Stimulated activated CD4-positive, alpha-beta T cell treated with anti-CD3 and anti-CD28 coated beads, Interleukin-1b, Interleukin-23, amount 100 ng/mL, for 48 hours (primary cell): ENCODE measurements around the gene AMZ1.

ENCODE experiments used
- DNase-seq: peaks from one replicate; pipeline ENCODE4 v3.0.0-alpha.2; 2020

The AMZ1 gene

DNA sequence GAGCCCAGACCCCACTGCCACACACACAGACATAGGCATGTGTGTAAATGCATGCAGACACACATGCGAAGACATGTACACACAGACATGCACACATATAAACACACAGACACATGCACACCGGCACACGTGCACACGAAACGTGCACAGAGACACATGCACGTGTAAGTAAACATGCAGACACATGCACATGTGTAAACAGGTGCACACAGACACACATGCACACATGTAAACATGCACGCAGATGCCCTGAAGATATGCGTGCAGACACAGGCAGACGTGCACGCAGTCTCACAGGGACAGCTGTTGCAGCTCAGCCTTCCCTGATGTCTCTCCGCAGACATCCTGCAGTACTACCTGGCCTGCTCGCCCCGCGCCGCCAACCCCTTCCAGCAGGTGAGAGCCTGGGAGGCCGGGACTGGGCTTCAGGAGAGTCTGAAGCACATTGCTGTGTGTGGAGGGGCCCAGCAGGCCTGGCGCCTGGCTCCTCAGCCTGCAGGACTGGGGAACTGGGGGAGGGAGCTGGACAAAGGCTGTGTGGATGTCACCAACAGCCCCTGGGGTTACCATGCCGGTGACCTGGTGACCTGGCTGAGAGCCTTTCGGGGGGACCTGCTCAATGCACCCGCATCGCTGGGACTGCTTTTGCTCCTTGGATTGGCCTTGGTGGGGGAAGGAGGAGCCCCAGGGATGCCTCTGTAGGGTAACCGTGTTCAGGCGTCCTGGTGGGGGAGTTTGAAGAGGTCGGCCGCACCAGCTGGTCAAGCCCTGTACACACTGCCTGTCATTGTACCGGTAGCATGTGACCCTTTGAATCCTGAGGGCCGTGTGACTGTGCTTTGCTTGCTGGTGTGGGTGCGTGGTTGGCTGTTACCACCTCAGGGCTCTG is 35.9 kb upstream of the AMZ1 start:
- DNase-seq = no peak

DNA sequence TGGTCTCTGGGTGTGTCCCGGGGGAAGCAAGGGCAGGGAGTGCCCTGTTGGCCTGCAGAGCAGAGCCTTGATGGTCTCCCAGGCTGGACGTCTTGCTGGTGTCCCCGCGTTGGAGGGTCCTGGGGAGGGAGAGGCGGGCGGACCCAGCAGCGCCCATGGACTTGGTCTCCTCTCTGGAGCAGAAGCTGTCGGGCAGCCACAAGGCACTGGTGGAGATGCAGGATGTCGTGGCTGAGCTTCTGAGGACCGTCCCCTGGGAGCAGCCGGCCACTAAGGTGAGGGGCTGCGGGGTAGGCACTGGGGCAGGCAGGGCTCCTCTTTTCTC is 35.3 kb upstream of the AMZ1 start:
- DNase-seq = no peak

DNA sequence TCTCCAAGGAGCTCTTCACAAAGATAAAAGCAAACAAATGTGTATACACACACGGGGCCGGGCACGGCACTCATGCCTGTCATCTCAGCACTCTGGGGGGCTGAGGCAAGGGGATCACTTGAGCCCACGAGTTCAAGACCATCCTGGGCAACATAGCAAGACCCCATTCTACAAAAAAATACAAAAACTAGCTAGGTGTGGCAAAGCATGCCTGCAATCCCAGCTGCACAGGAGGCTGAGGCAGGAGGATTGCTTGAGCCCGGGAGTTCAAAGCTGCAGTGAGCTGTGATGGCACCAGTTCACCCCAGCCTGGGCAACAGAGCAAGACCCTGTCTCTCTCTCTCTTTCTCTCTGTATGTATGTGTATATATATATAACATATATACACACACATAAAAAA is 33.9 kb upstream of the AMZ1 start:
- no peak for DNase-seq

DNA sequence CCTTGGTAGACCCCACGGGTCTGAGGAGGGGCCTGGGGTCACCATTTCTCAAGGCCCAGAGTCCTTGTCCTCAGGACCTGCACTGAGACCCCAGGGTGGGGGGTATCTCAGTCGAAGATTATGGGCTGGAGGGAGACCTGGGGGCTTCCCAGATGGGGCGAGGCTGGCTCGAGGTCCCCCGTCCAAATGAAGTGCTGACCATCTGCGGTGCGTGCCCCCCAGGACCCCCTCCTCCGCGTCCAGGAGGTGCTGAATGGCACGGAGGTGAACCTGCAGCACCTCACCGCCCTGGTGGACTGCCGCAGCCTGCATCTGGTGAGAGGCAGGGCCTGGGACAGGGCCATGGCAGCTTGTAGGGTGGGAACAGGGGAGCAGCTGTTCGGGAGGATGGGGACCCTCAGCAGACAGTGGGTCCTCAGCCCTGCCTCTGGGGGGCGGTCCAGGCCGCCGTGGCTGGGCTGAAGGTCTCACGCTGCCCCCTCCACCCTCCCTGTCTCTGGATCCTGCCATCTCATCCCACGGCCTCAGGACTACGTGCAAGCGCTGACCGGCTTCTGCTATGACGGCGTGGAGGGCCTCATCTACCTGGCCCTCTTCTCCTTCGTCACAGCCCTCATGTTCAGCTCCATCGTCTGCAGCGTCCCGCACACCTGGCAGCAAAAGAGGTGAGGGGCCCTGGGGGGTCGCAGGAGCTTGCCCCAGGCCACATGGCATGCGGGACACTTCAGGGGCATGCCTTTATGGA is 32.0 kb upstream of the AMZ1 start:
- no peak for DNase-seq

DNA sequence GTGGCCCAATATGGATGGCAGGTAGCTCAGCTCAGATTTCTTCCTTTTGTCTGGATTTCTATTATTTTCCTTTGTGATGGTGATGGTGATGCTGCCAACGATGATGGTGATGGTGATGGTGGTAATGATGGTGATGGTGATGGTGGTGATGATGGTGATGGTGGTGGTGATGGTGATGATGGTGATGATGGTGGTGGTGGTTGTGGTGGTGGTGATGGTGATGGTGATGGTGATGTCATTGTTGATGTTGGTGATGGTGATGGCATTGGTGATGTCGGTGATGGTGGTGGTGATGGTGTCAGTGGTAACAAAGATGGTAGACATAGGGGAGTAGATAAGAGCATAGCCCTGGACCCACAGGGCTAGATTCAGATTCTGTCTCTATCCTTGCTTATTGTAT is 30.8 kb upstream of the AMZ1 start:
- DNase-seq = no peak

DNA sequence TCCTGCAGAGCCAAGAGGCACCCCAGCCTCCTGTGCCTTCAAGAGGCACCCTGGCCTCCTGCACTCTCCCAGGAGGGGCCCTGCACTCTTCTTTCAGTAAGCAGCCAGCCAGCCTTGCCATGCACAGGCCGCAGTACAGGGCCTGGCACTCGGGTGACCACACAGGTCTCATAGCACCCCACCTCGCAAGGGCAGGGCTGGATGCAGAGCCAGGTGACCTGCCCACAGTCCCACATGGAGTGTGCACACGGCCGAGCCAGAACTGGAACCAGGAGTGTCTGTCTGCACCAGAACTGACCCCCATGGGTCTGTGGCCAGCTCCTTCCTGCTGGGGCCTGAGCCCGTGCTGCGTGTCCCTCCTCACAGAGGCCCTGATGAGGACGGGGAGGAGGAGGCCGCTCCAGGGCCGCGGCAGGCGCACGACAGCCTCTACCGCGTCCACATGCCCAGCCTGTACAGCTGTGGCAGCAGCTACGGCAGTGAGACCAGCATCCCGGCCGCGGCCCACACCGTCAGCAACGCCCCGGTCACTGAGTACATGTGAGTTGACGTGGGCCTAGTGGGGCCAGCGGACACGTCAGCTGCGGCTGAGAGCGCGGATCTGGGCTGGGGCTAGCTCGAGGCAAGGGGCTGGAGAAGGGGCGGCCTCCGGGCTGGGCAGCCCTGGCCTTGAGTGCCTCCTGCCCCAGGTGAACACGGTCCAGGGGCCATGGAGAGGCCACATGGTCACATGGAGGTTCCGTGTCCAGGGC is 29.9 kb upstream of the AMZ1 start:
- DNase-seq = no peak

DNA sequence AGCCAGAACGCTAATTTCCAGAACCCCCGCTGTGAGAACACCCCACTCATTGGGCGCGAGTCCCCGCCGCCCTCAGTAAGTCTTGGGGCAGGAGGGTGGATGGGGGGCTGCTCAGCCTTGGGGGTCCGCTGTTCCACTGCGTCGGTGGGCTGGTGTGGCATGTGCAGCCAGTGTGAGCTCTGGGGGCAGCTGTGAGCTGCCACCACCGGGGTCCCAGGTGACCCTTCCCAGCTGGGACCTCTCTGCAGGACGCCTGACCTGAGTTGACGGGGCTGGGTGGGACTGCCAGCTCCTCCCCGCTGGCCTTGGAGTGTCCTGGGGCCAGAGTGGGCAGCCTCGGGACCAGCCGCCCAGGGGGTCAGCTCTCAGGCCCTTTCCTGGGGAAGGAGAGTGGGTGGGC is 29.1 kb upstream of the AMZ1 start:
- DNase-seq = no peak

DNA sequence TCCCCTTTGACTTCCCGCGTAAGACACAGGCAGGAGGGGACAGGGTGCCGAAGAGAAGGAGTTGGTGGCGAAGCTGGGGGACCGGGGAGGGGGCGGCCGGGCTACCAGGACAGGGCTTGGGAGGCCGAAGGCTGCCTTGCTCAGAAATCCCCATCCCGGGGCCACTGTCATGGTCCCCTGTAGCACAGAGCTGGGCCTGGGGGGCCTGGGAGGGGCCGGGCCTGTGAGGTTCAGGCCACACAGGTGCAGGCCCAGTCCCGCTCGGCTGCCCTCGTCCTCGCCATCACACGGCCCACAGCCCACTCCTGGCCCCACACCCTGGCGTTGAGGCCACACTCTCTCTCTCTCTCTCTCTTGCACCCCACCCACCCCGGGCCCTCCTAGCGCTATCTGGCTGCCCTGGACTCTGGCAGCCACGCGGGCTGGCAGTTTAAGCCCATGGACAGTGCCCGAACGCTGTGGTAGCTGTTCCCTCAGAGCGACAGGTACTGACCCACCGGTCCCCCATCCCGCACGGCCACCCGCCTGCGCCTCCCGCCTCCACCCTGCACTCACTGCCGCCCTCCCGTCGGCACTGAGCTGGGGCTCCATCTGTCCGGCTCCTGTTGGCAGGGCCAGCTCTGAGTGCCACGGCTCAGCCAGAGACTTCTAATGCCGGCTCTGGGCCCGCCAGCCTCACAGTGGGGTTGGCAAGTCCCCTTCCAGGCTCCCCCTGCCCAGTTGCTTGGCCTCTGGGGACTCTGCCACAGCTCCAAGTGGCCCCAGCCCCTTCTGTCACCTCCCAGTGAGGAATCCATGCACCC is 28.2 kb upstream of the AMZ1 start:
- no peak for DNase-seq

DNA sequence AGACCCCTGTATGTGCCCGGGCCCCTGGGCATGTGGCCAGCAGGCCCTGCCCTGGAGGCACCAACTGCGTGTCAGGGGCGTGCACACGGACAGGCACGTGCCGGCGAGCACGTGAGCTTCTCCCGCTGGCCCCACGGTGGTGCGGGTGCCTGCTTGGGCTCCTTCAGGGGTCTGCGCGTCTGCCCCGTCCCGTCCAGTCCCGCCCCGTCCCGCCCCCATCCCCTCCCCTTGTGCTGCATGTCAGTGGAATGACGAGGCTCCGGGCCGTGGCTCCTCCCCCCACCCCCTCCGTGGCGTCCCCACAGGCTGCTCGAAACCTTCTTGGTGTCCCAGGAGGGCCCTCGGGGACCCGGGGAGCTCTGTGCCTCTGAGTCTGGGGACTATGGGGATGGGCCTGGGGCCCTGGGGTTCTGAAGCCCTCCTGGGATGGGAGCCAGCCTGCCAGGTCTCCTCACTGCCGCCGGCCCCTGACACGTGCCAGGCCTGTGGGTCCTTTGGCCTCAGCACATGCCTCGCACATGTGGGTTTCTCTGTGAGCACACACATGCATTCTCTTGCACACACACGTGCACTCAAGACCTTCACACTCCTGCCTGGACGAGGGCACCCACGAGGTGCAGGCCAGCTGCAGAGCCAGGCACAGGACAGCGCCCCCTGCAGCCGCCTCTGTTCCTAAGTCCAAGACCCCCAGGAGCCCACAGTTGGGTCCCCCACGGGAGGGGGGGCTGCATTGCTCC is 27.5 kb upstream of the AMZ1 start:
- DNase-seq = no peak

DNA sequence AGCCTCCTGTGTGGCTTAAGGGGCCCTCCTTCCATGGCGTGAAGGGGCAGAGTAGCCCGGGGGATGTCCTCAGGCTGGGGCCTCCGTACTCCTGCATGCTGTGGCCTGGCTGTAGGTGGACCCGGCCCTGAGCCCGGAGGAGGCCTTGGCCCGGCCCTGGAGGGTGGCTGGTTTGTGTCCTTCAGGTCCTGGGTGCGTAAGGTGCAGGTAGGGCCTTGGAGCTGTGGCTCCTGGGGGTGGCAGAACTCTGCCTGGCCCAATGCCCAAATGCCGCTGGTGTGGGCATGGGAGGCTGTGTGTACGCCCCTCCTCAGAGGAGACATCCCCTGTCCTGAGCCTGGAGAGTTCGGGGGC is 26.9 kb upstream of the AMZ1 start:
- DNase-seq = no peak

DNA sequence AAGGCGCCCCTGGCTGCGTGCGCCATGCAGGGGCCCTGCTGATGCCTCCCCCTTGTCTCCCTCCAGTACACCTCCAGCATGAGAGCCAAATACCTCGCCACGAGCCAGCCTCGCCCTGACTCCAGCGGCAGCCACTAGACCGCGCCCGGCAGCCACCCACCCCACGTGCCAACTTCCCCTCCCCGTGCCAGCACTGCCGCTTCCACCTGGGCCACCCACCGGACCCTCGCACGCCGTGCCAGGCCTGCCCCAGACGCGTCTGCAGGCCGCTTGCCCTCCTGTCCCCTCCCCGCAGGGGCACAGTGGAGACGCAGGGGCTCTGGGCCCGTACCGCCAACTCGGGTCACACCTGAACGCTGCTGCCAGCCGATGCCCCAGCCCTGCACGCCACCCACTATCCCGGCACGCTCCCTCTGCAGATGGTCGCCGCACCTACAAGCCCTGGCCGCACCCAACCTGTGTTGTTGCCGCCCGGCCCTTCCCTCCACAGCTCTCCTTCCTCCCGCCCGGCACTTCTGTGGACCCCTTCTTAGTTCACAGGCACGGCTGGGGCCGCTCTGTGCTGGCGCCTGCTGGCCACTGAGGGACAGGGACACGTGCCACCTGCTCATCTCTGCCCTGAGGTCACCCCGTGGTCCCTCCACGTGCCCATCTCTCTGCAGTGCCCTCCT is 26.3 kb upstream of the AMZ1 start:
- DNase-seq = no peak

DNA sequence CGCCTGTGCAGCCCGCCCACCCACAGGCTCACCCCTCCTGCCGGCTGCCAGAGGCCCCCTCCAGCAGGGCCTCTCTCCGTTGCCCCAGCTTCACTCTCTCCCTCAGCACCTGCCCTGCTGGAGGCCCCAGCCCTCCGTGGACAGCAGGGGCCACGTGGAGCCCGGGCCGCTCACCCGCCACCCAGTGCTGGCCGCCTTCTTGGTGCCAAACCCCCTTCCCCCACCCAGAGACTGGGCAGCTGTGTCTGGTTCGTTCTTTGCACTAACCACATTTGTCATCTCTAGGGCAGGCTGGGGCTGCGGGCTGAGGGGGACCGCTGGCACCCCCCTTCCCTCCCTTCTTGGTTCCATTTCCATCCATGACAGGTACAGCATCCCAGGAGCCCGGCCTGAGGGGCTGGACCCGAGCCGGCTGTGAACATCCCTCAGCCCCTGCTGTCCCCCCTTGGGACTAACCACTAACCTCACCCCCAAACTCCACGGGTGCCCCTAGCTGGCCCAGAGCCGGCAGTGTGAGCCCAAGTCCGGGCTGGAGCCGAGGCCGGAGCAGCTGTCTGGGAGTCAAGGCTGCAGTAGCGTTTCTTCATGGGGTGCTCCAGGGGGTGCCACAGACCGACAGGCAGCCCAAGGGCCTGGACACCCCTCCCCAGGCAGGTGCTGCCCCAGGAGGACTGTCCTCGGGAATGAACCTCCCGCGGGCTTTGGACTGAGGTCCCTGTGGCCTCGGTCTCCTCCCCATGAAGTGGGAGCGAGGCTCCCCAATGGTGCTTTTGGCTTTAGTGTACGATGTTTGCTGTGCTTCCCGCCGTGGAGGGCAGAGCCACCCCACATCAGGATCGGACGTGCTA is 25.5 kb upstream of the AMZ1 start:
- no peak for DNase-seq

DNA sequence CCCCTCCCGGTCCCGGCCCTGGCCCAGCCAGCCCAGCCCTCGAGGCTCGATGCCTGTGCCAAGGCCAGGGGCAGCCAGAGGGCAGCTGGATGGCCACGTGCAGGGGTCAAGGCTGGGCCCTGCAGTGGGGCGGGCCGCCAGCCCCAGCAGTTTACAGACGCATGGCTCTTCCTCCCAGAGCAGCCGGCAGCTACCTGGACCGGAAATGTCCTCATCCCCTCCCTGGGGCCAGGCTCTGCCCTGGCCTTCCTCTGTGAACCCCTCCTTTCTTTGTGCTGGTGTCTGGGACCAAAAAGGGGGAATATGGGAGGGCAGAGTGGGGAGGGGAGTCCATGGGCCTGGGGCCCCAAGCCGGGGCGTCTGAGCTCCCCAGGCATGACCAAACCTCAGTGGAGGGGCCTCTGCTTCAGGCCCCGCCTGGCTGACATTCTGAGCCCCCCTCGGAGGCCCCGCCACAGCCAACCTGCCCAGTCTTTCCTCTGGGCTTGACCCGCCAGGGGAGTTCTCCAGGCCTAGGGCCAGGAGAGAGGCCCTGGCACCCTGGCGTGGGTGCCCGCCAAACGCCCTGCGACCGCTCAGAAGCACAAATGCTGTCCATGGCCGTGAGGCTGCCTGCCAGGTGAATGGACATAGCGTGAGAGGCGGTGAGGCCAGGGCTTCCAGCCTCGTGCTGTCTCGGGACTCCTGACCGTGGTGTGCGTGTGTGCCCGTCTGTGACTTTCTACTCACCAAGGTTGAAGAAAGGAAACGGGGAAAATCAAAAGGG is 24.7 kb upstream of the AMZ1 start:
- DNase-seq = no peak

DNA sequence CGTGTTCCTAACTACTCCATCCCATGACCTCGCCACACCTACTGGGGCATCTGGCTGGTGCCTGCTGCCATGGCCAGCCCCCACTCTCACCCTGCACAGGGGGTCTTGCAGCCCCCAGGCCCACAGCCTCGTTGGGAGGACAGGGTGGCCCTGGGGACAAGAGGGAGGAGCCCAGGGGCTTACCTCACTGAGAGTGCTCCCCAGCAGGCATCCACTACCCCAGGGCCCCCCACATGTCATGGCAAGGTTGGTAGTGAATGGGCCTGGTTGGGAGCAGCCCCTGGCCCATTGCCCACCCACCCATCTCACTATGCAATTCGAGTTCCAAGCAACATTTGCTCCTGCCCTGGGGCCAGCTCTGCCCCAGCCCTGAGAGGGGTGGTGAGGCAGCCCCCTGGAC is 24.0 kb upstream of the AMZ1 start:
- DNase-seq = no peak

DNA sequence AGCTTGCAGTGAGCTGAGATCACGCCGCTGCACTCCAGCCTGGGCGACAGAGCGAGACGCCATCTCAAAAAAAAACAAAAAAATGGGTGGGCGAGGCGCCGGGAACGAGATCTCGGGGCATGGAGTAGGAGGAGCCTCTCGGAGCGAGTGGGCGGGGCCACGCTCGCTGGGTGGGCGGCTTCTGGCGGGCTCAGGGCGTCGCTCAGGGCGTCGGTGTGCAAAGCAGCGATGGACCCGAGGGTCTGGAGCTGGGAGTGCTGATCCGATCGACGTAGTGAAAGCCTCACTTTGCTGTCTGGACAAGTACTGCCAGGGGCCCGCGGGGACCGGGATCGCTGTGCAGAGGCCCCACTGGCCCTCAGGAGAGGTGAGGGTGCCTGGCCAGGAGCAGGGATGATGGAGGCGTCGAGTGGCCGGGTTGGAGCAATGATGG is 22.6 kb upstream of the AMZ1 start:
- no peak for DNase-seq

DNA sequence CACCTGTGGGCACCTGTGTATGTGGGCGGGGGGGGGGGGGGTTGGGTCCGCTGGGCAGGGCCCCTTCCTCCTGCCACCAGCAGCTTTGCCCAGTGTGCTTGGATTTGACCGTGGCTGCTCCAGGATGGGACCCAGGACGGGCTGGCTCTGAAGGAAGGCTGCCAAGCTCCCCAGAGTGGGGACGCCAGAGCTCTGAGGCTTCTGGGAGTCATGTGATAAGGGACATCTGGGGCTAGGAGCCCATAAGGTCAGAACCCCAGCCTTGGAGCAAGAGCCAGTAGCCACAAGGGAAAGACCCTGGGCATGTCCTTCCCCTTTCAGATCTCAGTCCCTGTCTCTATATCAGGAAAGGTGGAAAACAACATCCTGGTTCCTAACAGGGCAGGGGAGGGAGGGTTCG is 21.8 kb upstream of the AMZ1 start:
- no peak for DNase-seq

DNA sequence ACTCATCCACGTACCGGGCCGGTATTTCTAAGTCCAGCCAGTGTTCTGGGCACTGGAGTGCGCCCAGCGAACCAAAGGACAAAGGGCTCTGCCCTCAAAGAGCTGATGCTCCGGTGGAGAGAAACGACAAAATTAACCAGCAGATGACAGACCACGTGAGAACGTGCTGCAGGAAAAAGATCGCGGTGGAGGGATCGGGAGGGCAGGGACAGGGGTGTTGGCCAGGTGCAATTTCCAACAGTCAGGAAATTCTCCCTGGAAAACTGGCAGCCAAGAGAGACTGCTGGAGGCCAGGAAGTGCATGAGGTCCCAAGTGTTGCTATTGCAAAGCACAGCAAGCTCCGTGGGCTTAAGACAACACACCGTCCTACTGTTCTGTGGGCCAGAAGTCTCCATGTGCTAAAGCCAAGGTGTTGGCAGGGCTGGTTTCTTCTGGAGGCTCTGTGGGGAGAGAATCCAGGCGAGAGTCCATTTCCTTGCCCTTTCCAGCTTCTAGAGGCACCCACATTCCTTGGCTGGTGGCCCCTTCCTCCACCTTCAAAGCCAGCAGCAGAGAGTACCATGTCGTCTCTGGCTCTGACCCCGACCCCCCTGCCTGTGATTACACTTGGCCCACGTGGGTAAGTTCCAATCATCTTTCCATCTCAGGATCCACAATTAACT is 21.3 kb upstream of the AMZ1 start:
- DNase-seq = no peak

DNA sequence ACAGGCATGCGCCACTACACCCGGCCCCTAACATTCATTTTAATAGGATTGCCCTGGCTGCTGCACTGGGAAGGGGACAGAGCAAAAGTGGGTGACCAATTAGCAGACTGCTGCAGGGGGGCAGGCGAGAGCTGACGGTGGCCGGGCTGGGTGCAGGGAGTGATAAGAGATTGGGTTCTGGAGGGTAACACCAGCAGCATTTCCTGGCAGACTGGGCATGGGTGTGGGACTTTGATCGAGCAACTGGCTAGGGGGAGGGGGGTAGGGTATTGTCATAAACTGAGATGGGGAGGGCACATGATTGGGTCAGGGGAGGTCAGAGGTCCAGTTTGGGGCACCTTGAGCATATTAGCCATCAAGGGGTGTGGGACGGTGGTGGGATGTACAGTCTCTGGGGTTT is 20.2 kb upstream of the AMZ1 start:
- no peak for DNase-seq

DNA sequence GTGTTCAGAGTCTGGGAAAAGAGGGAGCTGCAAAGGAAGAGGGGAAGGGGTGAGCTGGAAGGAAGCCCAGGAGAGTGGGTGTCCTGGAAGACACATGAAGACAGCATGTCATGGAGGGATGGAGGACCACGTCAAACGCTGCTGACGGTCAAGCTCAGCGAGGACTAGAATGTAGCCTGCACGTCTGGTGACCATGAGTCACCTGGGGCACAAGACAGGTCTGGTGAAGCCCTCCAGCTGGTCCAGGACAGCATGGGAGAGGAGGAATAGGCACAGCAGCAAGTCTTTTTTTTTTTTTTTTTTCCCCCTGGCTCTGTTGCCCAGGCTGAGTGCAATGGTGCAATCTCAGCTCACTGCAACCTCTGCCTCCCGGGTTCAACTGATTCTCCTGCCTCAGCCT is 19.6 kb upstream of the AMZ1 start:
- no peak for DNase-seq
